ENCODE results near the gene GALNT17.

GRCh38 chr7:71429083-71429482 is 297.1 kb downstream of the GALNT17 start:
- no peak for TF ChIP-seq CTCF (IDR thresholded peaks at IDR 0.05)
- TF ChIP-seq POLR2A (IDR thresholded peaks at IDR 0.05), result no peak

All from breast epithelium (tissue), 3 donors.